HEK293T (cell line): Measurements from ENCODE around the gene CUX1.

Experiments used
- CTCF ChIA-PET: fragments of 350-600 bp; formaldehyde crosslinking; extraction: SDS; loops from one replicate; lab custom pipeline; 2021; ENCODE audit warnings: antibody characterized with exemption, inconsistent platforms; lab: Yijun Ruan, JAX
- POLR2A ChIA-PET: fragments of 350-600 bp; formaldehyde crosslinking; extraction: SDS; loops from one replicate; lab custom pipeline; 2020; ENCODE audit warnings: antibody characterized with exemption, inconsistent platforms; lab: Yijun Ruan, JAX
- DNase-seq: peaks from one replicate; pipeline ENCODE4 v3.0.0; 2012; ENCODE audit warnings: mixed read lengths; ENCODE audit errors: extremely low spot score
- ARNT ChIP-seq: fragments of 450-650 bp; IDR thresholded peaks from 2 replicates; pipeline ENCODE4 v1.6.1; 2017; ENCODE audit warnings: mild to moderate bottlenecking
- BHLHE40 ChIP-seq: fragments of 450-650 bp; IDR thresholded peaks from 2 replicates; pipeline ENCODE4 v1.6.1; 2016; ENCODE audit warnings: mild to moderate bottlenecking, moderate library complexity, borderline replicate concordance
- CTBP1 ChIP-seq: fragments of 450-650 bp; IDR thresholded peaks from 2 replicates; pipeline ENCODE4 v1.6.1; 2016; ENCODE audit warnings: borderline replicate concordance
- ELF4 ChIP-seq: fragments of 450-650 bp; IDR thresholded peaks from 2 replicates; pipeline ENCODE4 v1.6.1; 2017; ENCODE audit warnings: antibody characterized with exemption
- FOXA1 ChIP-seq: fragments of 450-650 bp; IDR thresholded peaks from 2 replicates; pipeline ENCODE4 v1.6.1; 2016; ENCODE audit warnings: mild to moderate bottlenecking
- FOXK2 ChIP-seq: fragments of 450-650 bp; IDR thresholded peaks from 2 replicates; pipeline ENCODE4 v1.6.1; 2016; ENCODE audit warnings: mild to moderate bottlenecking
- FOXM1 ChIP-seq: fragments of 450-650 bp; IDR thresholded peaks from 2 replicates; pipeline ENCODE4 v1.6.1; 2017; ENCODE audit warnings: mild to moderate bottlenecking, borderline replicate concordance
- HDGF ChIP-seq: fragments of 450-650 bp; IDR thresholded peaks from 2 replicates; pipeline ENCODE4 v1.6.1; 2017; ENCODE audit warnings: antibody characterized with exemption, borderline replicate concordance
- L3MBTL2 ChIP-seq: fragments of 450-650 bp; conservative IDR thresholded peaks from 2 replicates; pipeline ENCODE4 v1.6.1; 2016; ENCODE audit warnings: mild to moderate bottlenecking
- LEF1 ChIP-seq: fragments of 450-650 bp; IDR thresholded peaks from 2 replicates; pipeline ENCODE4 v1.6.1; 2017; ENCODE audit warnings: mild to moderate bottlenecking, borderline replicate concordance
- NFRKB ChIP-seq: fragments of 450-650 bp; IDR thresholded peaks from 2 replicates; pipeline ENCODE4 v1.6.1; 2016; ENCODE audit warnings: mild to moderate bottlenecking, moderate library complexity
- PKNOX1 ChIP-seq: fragments of 450-650 bp; IDR thresholded peaks from 2 replicates; pipeline ENCODE4 v1.6.1; 2016
- SP1 ChIP-seq: fragments of 450-650 bp; IDR thresholded peaks from 2 replicates; pipeline ENCODE4 v1.6.1; 2017
- SUZ12 ChIP-seq: fragments of 450-650 bp; IDR thresholded peaks from 2 replicates; pipeline ENCODE4 v1.6.1; 2016; ENCODE audit warnings: mild to moderate bottlenecking
- TARDBP ChIP-seq: fragments of 450-650 bp; IDR thresholded peaks from 2 replicates; pipeline ENCODE4 v1.6.1; 2016
- ZNF384 ChIP-seq: fragments of 450-650 bp; IDR thresholded peaks from 2 replicates; pipeline ENCODE4 v1.6.1; 2016

Gene CUX1

GRCh38 chr7:102061981-102062390, 244.6 kb downstream of the CUX1 start:
- TF ChIP-seq SUZ12 (no peak), ZNF384 (no peak), SP1 (no peak), TARDBP (no peak), ELF4 (no peak), ARNT (no peak), L3MBTL2 (no peak), NFRKB (no peak), CTBP1 (no peak), LEF1 (no peak), HDGF (no peak), FOXK2 (no peak)
- ChIA-PET CTCF (interaction anchor here (0.6 to 1.3 kb wide), 2 partner anchors 16 to 153 kb away, joined by 3 read pairs; no protein-coding TSS in a partner anchor), POLR2A (no interaction called here)
- no peak for DNase-seq

- ChIA-PET CTCF (no interaction called here), POLR2A (no interaction called here)
- TF ChIP-seq SUZ12 (no peak), ZNF384 (no peak), LEF1 (no peak), FOXA1 (no peak), FOXM1 (no peak), PKNOX1 (no peak), TARDBP (no peak), CTBP1 (no peak), ARNT (no peak), BHLHE40 (no peak), FOXK2 (no peak), L3MBTL2 (no peak), NFRKB (no peak), ELF4 (no peak), SP1 (no peak), HDGF (no peak)
- peak; percentile 28 for DNase-seq
Observed at GRCh38 chr7:102063690-102064180, 246.3 kb downstream of the CUX1 start.

- ChIA-PET POLR2A (no interaction called here), CTCF (no interaction called here)
- TF ChIP-seq FOXK2: no peak
- no peak for DNase-seq
Observed at GRCh38 chr7:102064361-102065025, 247.1 kb downstream of the CUX1 start.

- ChIA-PET POLR2A (no interaction called here), CTCF (no interaction called here)
- TF ChIP-seq ARNT (no peak), ZNF384 (no peak), L3MBTL2 (no peak)
- no peak for DNase-seq
Observed at GRCh38 chr7:102065226-102065625, 247.8 kb downstream of the CUX1 start.

GRCh38 chr7:102066476-102066875, 249.1 kb downstream of the CUX1 start:
- TF ChIP-seq ARNT (no peak), FOXK2 (no peak), CTBP1 (no peak), ZNF384 (no peak), LEF1 (no peak), NFRKB (no peak), SP1 (no peak), SUZ12 (no peak), FOXA1 (no peak), ELF4 (no peak), PKNOX1 (no peak), L3MBTL2 (no peak)
- no peak for DNase-seq
- ChIA-PET CTCF (no interaction called here), POLR2A (no interaction called here)

- POLR2A ChIA-PET: no interaction called here
- CTCF ChIA-PET: no interaction called here
Observed at GRCh38 chr7:102068846-102069245, 251.4 kb downstream of the CUX1 start.

More at GRCh38 chr7:102068846-102069245, 251.4 kb downstream of the CUX1 start:
- TF ChIP-seq SUZ12 (no peak), FOXK2 (no peak), L3MBTL2 (no peak), FOXM1 (no peak), PKNOX1 (no peak), TARDBP (no peak), ELF4 (no peak), SP1 (no peak), FOXA1 (no peak), ARNT (no peak), HDGF (no peak), LEF1 (no peak), ZNF384 (no peak)
- DNase-seq: no peak
